ENCODE results near the gene FOXF1.

FOXF1 gene

GRCh38 chr16:86517652-86518258, 7.4 kb downstream of the FOXF1 start:
- peak; percentile 62 for TF ChIP-seq CTCF (IDR thresholded peaks at IDR 0.05; ENCODE audit: low read depth, low read length, missing control alignments)
- DNase-seq (ENCODE audit: low read depth): no peak
- no peak overlapping the region for H3K4me3 ChIP-seq (ENCODE audit: low read depth, low read length)

GRCh38 chr16:86519007-86519648, 8.8 kb downstream of the FOXF1 start:
- DNase-seq (ENCODE audit: low read depth): no peak
- no peak for TF ChIP-seq CTCF (IDR thresholded peaks at IDR 0.05; ENCODE audit: low read depth, low read length, missing control alignments)
- H3K4me3 ChIP-seq (ENCODE audit: low read depth, low read length): no peak overlapping the region

- H3K4me3 ChIP-seq (ENCODE audit: low read depth, low read length): no peak overlapping the region
- peak; percentile 90 for TF ChIP-seq CTCF (IDR thresholded peaks at IDR 0.05; ENCODE audit: low read depth, low read length, missing control alignments)
- DNase-seq (ENCODE audit: low read depth): no peak
These were observed 9.5 kb downstream of the FOXF1 start for GRCh38 chr16:86519649-86520316.

GRCh38 chr16:86520317-86521210, 10.2 kb downstream of the FOXF1 start:
- no peak for DNase-seq (ENCODE audit: low read depth)
- TF ChIP-seq CTCF (IDR thresholded peaks at IDR 0.05; ENCODE audit: low read depth, low read length, missing control alignments): no peak
- no peak overlapping the region for H3K4me3 ChIP-seq (ENCODE audit: low read depth, low read length)

- H3K4me3 ChIP-seq (ENCODE audit: low read depth, low read length): no peak overlapping the region
- no peak for DNase-seq (ENCODE audit: low read depth)
- TF ChIP-seq CTCF (IDR thresholded peaks at IDR 0.05; ENCODE audit: low read depth, low read length, missing control alignments): no peak
These were observed 11.2 kb downstream of the FOXF1 start for GRCh38 chr16:86521236-86522197.

- H3K4me3 ChIP-seq (ENCODE audit: low read depth, low read length): no peak overlapping the region
- no peak for TF ChIP-seq CTCF (IDR thresholded peaks at IDR 0.05; ENCODE audit: low read depth, low read length, missing control alignments)
- DNase-seq (ENCODE audit: low read depth): no peak
These were observed 12.3 kb downstream of the FOXF1 start for GRCh38 chr16:86522634-86523033.

All from GM12864 (cell line).